Mesangial cell (primary cell): ENCODE results near the gene TAS2R50. TPM values are rescaled to one million over a fixed set of nuclear protein-coding genes. Genes with fewer than 3 reads are reported as not detected.

ENCODE experiments used
- total RNA-seq: library from RNA; depleted of rRNA; stranded (reverse); fragments of >200 nt; gene quantifications from 2 replicates; pipeline ENCODE4 v1.2.3, GENCODE V29; 2015

The TAS2R50 gene, protein sequence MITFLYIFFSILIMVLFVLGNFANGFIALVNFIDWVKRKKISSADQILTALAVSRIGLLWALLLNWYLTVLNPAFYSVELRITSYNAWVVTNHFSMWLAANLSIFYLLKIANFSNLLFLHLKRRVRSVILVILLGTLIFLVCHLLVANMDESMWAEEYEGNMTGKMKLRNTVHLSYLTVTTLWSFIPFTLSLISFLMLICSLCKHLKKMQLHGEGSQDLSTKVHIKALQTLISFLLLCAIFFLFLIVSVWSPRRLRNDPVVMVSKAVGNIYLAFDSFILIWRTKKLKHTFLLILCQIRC
- 0.38 and 0.98 TPM in 2 replicates for total RNA-seq

DNA sequence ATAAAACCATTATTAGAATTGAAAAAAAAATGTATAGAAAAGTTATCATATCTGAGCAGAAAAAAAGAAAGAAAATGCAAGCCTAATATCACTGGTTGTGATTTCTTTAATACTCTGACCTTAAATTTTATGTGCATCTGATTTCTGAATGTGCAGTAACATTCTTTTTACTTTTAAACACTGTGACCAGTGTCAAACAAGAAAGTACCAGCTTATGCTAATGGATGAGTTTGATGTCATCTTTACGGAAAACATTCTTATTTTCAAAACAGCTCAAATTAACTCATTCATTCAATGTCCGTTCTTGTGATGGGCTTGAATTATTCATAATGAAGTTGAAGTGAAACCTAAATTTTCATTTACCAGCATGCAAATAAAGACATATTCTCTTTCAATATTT is at the start of gene TAS2R50:
Gene TAS2R50, minus strand, starts transcription at position 101 of the 400 bp plus-strand sequence. Its CDS starts 52 bp downstream, at position 49.

DNA sequence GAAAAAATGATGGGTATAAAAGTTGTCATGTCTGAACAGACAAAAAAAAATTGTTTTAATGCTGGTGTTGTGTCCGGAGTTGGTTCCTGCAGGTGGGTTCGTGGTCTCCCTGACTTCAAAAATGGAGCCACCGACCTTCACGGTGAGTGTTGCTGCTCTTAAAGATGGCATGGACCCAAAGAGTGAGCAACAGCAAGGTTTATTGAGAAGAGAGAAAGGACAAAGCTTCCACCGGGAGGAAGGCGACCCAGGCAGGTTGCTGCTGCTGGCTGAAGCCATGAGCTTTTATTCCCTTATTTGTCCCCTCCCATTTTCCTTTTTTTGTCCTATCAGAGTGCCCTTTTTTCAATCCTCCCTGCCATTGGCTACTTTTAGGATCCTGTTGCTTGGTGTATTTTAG is 44.6 kb upstream of the TAS2R50 start, which contains the start of gene TAS2R31:
Gene TAS2R31, minus strand, starts transcription at position 101 of the 400 bp plus-strand sequence. Its CDS starts 72 bp downstream, at position 29.

DNA sequence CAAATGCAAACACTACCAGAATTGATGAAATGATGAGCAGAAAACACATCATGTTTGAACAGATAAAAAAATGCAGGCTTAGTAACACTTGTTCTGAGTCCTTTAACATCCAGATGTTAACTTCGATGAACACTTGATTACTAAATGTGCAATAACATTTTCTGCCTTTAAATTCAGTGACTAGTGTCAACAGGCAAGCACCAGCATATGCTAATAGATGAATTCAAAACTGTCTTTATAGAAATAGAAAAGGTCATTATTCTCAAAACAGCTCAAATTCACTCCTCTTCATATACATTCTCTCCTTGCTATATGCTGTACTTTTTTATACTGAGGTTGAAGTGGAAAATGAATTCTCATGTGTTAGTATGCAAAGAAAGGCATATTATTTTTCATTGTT is 35.8 kb upstream of the TAS2R50 start, which contains the start of gene TAS2R19:
Gene TAS2R19, minus strand, starts transcription at position 101 of the 400 bp plus-strand sequence. Its CDS starts 49 bp downstream, at position 52.

DNA sequence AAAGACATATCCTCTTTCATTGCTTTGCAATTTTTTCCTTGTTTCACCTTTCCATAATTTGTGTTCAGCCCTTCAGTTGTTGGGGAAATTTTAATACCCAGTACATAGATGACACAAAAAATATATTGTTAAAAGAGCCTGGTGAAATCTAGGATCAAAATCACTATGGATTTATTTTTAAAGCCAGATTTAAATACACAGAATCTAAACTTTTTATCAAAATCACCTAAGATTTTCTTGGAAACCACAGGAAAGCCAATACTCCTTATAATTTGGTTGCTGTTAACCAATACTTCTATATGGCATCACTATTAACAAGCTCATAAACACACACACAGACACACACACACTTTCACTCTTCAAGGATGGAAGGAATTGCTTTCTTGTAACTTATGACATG is 11.5 kb upstream of the TAS2R50 start, which contains the start of gene TAS2R20:
Gene TAS2R20, minus strand, starts transcription at position 101 of the 400 bp plus-strand sequence. CDS start 429 bp downstream, outside the sequence.

DNA sequence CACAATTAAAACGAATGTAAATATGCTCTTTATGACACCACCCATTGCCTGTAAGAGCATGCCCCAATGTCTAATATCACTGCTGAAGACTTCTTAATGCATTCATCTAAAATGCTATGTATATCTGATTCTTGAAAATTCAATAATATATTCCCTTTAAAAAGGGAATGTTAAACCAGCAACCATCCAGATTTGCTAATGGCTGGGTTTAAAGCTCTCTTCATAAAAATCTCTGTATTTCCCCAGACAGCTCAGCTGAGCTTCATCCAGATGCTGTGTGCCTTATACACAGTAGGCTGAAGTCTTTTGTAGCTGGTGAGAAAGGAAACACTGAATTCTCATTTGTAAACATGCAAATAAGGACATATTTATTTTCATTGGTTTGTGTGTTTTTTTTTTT is 47.5 kb downstream of the TAS2R50 start, which contains the start of gene TAS2R14:
Gene TAS2R14, minus strand, starts transcription at position 101 of the 400 bp plus-strand sequence. Its CDS starts 56 bp downstream, at position 45.

Other genes starting within 250 kb of the TAS2R50 start
- not detected in 2 replicates for gene TAS2R7, start 184.3 kb downstream of the TAS2R50 start, total RNA-seq
- gene TAS2R8, start 179.6 kb downstream of the TAS2R50 start, total RNA-seq = not detected in 2 replicates
- not detected in 2 replicates for gene TAS2R9, start 176.7 kb downstream of the TAS2R50 start, total RNA-seq
- 0.13 TPM in 1 of 2 replicates, not detected in the other for gene TAS2R10, start 160.6 kb downstream of the TAS2R50 start, total RNA-seq
- 0.76 TPM in 1 of 2 replicates, not detected in the other for gene PRR4, start 137.4 kb downstream of the TAS2R50 start, total RNA-seq
- 4.1 and 4.4 TPM in 2 replicates for gene PRH1, start 102.7 kb downstream of the TAS2R50 start, total RNA-seq
- gene TAS2R13, start 77.3 kb downstream of the TAS2R50 start, total RNA-seq = 0.38 TPM in 1 of 2 replicates, not detected in the other
- not detected in 2 replicates for gene PRH2, start 57.7 kb downstream of the TAS2R50 start, total RNA-seq
- gene TAS2R14, start 47.6 kb downstream of the TAS2R50 start, total RNA-seq = 0.16 and 2.2 TPM in 2 replicates
- 0.49 and 0.51 TPM in 2 replicates for gene TAS2R20, start 11.4 kb upstream of the TAS2R50 start, total RNA-seq
- 2.7 TPM in 1 of 2 replicates, not detected in the other for gene TAS2R19, start 35.7 kb upstream of the TAS2R50 start, total RNA-seq
- 0.33 and 0.51 TPM in 2 replicates for gene TAS2R31, start 44.5 kb upstream of the TAS2R50 start, total RNA-seq
- 0.38 TPM in 1 of 2 replicates, not detected in the other for gene TAS2R46, start 75.4 kb upstream of the TAS2R50 start, total RNA-seq
- 0.16 TPM in 1 of 2 replicates, not detected in the other for gene TAS2R43, start 105.4 kb upstream of the TAS2R50 start, total RNA-seq
- gene TAS2R30, start 147.7 kb upstream of the TAS2R50 start, total RNA-seq = 0.63 and 0.98 TPM in 2 replicates
- gene SMIM10L1, start 184.3 kb upstream of the TAS2R50 start, total RNA-seq = 6.2 and 7.7 TPM in 2 replicates
- not detected in 2 replicates for gene TAS2R42, start 200.0 kb upstream of the TAS2R50 start, total RNA-seq